Gastrocnemius medialis (tissue), 4 donors: ENCODE measurements around the gene ARHGAP24.

Experiments used
- POLR2A ChIP-seq, 2 donors: fragments of 450-650 bp; IDR thresholded peaks; one replicate each; pipeline ENCODE4 v1.6.1; 2017; ENCODE audit warnings: antibody characterized with exemption in 2 of 2, mild to moderate bottlenecking in 2 of 2, moderate library complexity in 2 of 2
- TF ChIP-seq, protein P1 (sequence below), 5 experiments: fragments of 450-650 bp in 3 of 5; fragments of 200-600 bp in 2 of 5; sonication (generic) in 2 of 5; IDR thresholded peaks in 4 of 5; conservative IDR thresholded peaks in 1 of 5; 1 replicate in 4 of 5; 2 replicates in 1 of 5; pipeline ENCODE4 v1.5.1; 2016 to 2019; ENCODE audit warnings: antibody characterized with exemption in 5 of 5, mild to moderate bottlenecking in 3 of 5, moderate library complexity in 3 of 5

DNA sequence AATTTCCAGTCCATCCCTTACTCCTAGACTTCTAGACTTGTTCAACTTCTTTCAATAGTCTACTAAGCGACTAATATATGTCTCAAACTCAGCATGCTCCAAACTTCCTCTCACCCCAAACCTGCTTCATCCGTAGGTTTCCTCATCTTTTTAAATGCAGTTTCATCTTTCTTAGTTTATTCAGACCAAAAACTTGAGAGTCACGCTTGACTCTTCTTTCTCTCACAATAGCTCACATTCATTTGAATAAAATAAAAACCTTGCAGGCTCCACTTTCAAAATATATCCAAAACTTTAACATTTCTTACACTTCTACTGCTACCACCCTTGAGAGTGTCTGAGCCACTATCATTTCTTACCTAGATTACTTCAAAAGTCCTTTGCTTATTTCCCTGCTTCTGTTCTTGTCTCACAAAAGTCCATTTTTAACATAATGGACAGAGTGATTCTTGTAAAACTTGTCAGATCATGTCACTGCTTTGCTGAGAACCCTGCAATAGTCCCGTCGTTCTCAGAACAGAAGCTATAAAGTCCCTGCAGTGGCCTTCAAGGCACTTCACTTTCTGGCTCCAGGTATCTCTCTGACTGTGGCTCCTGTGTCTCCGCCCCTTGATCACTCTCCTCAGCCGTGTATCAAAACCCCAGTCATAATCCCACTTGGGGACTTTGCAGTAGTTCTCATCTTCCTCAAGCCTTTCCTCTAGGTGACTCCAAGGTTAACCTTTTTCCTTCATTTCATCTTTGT is 167.6 kb downstream of the ARHGAP24 start:
- TF ChIP-seq, protein P1, sequence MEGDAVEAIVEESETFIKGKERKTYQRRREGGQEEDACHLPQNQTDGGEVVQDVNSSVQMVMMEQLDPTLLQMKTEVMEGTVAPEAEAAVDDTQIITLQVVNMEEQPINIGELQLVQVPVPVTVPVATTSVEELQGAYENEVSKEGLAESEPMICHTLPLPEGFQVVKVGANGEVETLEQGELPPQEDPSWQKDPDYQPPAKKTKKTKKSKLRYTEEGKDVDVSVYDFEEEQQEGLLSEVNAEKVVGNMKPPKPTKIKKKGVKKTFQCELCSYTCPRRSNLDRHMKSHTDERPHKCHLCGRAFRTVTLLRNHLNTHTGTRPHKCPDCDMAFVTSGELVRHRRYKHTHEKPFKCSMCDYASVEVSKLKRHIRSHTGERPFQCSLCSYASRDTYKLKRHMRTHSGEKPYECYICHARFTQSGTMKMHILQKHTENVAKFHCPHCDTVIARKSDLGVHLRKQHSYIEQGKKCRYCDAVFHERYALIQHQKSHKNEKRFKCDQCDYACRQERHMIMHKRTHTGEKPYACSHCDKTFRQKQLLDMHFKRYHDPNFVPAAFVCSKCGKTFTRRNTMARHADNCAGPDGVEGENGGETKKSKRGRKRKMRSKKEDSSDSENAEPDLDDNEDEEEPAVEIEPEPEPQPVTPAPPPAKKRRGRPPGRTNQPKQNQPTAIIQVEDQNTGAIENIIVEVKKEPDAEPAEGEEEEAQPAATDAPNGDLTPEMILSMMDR (IDR thresholded peaks at IDR 0.05 in 4 of 5, conservative IDR thresholded peaks at IDR 0.05 in 1 of 5): no peak
- no peak for TF ChIP-seq POLR2A (IDR thresholded peaks at IDR 0.05)
